HAP-1 (cell line): Measurements from ENCODE around the gene RNGTT.

Experiments used
- DNase-seq, 2 experiments: peaks; one replicate each; pipeline ENCODE4 v3.0.0-alpha.2; 2016 to 2020; ENCODE audit warnings: low spot score in 2 of 2
- H3K27me3 ChIP-seq: fragments of 250-450 bp; sonication (Bioruptor Pico); 2 replicates; pipeline ENCODE4 v1.5.1; 2020; ENCODE audit warnings: low read depth, mild to moderate bottlenecking, moderate library complexity
- H3K36me3 ChIP-seq: fragments of 250-450 bp; sonication (Bioruptor Pico); replicated peaks from 2 replicates; pipeline ENCODE4 v1.5.1; 2020; ENCODE audit warnings: mild to moderate bottlenecking
- H3K4me1 ChIP-seq: fragments of 250-450 bp; sonication (Bioruptor Pico); 2 replicates; pipeline ENCODE4 v1.5.1; 2020; ENCODE audit warnings: mild to moderate bottlenecking
- H3K4me3 ChIP-seq: fragments of 250-450 bp; sonication (Bioruptor Pico); 2 replicates; pipeline ENCODE4 v1.5.1; 2020; ENCODE audit warnings: mild to moderate bottlenecking, moderate library complexity
- H3K9me3 ChIP-seq: fragments of 250-450 bp; sonication (Bioruptor Pico); 2 replicates; pipeline ENCODE4 v1.5.1; 2020; ENCODE audit warnings: mild to moderate bottlenecking, moderate library complexity
- in situ Hi-C: fragments of 300-500 bp; cut with MboI; formaldehyde crosslinking; loops from 3 replicates; pipeline ENCODE4 v1.14.3; 2020; ENCODE audit warnings: low sequenced_read_pairs, inconsistent platforms, mixed read lengths

RNGTT gene

GRCh38 chr6:88569959-88570358 is 393.5 kb downstream of the RNGTT start:
- Histone ChIP-seq H3K36me3 (no peaks in the 10 kb centered on the region), H3K4me1 (no peaks in the 10 kb centered on the region), H3K4me3 (no peak overlapping the region), H3K27me3 (no peaks in the 10 kb centered on the region), H3K9me3 (no peaks in the 10 kb centered on the region; the same call in none of the 2 replicates)
- in situ Hi-C loops: no loop called here
- no peak for DNase-seq

- no peak for DNase-seq
- no peaks in the 10 kb centered on the region for H3K36me3 ChIP-seq
- H3K4me1 ChIP-seq: no peaks in the 10 kb centered on the region
- in situ Hi-C loops: no loop called here
- no peaks in the 10 kb centered on the region for H3K27me3 ChIP-seq
- no peak overlapping the region for H3K4me3 ChIP-seq
- no peaks in the 10 kb centered on the region; the same call in none of the 2 replicates for H3K9me3 ChIP-seq
Observed at GRCh38 chr6:88567696-88568095, 395.7 kb downstream of the RNGTT start.

- in situ Hi-C loops: no loop called here
Observed at GRCh38 chr6:88566746-88567534, 396.5 kb downstream of the RNGTT start.

GRCh38 chr6:88565836-88566235 is 397.6 kb downstream of the RNGTT start:
- H3K4me1 ChIP-seq: no peaks in the 10 kb centered on the region
- no peak for DNase-seq
- H3K9me3 ChIP-seq: no peaks in the 10 kb centered on the region; the same call in none of the 2 replicates
- H3K4me3 ChIP-seq: no peak overlapping the region
- H3K27me3 ChIP-seq: no peaks in the 10 kb centered on the region
- in situ Hi-C loops: no loop called here
- no peaks in the 10 kb centered on the region for H3K36me3 ChIP-seq

More at GRCh38 chr6:88566746-88567534, 396.5 kb downstream of the RNGTT start:
- no peaks in the 10 kb centered on the region for H3K36me3 ChIP-seq
- DNase-seq: no peak
- no peaks in the 10 kb centered on the region for H3K4me1 ChIP-seq
- no peaks in the 10 kb centered on the region for H3K27me3 ChIP-seq
- no peak overlapping the region for H3K4me3 ChIP-seq
- no peaks in the 10 kb centered on the region; the same call in none of the 2 replicates for H3K9me3 ChIP-seq

GRCh38 chr6:88565409-88565811 is 398.0 kb downstream of the RNGTT start:
- Histone ChIP-seq H3K4me1 (no peaks in the 10 kb centered on the region), H3K4me3 (no peak overlapping the region), H3K36me3 (no peaks in the 10 kb centered on the region), H3K27me3 (no peaks in the 10 kb centered on the region), H3K9me3 (no peaks in the 10 kb centered on the region; the same call in none of the 2 replicates)
- DNase-seq: no peak
- in situ Hi-C loops: no loop called here

GRCh38 chr6:88563277-88563625 is 400.2 kb downstream of the RNGTT start:
- in situ Hi-C loops: no loop called here
- H3K36me3 ChIP-seq: no peaks in the 10 kb centered on the region
- no peaks in the 10 kb centered on the region for H3K27me3 ChIP-seq
- no peaks in the 10 kb centered on the region for H3K4me1 ChIP-seq
- no peaks in the 10 kb centered on the region for H3K9me3 ChIP-seq
- no peak for DNase-seq
- H3K4me3 ChIP-seq: no peak overlapping the region

GRCh38 chr6:88562353-88563276 is 400.8 kb downstream of the RNGTT start:
- Histone ChIP-seq H3K4me1 (no peaks in the 10 kb centered on the region), H3K4me3 (no peak overlapping the region), H3K9me3 (no peaks in the 10 kb centered on the region), H3K36me3 (no peaks in the 10 kb centered on the region), H3K27me3 (no peaks in the 10 kb centered on the region)
- no peak for DNase-seq
- in situ Hi-C loops: no loop called here

GRCh38 chr6:88561954-88562315 is 401.5 kb downstream of the RNGTT start:
- in situ Hi-C loops: no loop called here
- no peaks in the 10 kb centered on the region for H3K36me3 ChIP-seq
- no peaks in the 10 kb centered on the region for H3K4me1 ChIP-seq
- no peak overlapping the region for H3K4me3 ChIP-seq
- no peaks in the 10 kb centered on the region for H3K9me3 ChIP-seq
- H3K27me3 ChIP-seq: no peaks in the 10 kb centered on the region
- no peak for DNase-seq

- no peaks in the 10 kb centered on the region for H3K27me3 ChIP-seq
- no peak overlapping the region for H3K4me3 ChIP-seq
- no peaks in the 10 kb centered on the region for H3K4me1 ChIP-seq
- no peaks in the 10 kb centered on the region for H3K9me3 ChIP-seq
- no peak for DNase-seq
- no peaks in the 10 kb centered on the region for H3K36me3 ChIP-seq
- in situ Hi-C loops: no loop called here
Observed at GRCh38 chr6:88561034-88561953, 402.1 kb downstream of the RNGTT start.
